Measurements from ENCODE around the gene GPRC5D.

DNA sequence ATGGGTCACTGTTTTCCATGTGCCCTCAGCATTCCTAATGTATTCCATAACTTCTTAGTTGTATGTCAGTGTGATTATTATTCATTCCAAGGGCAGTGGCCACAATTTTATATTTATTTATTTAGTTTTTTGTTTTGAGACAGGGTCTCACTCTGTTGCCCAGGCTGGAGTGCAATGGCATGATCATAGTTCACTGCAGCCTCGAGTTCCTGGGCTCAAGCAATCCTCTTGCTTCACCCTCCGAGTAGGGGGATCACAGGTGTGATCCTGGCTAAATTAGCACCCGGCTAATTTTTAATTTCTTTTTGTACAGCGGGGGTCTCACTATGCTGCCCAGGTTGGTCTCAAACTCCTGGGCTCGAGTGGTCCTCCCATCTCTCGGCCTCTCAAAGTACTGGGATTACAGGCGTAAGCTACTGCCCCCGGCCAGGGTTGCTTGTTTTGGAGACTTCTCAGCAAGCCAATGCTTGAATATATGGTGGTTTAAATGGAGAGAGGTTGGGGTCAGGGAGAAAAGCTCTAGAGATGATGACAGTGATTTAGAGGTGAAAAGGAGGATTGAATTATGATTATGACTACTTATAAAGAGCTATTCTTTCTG lies 53.0 kb downstream of the GPRC5D start:
- TF ChIP-seq, protein P1, sequence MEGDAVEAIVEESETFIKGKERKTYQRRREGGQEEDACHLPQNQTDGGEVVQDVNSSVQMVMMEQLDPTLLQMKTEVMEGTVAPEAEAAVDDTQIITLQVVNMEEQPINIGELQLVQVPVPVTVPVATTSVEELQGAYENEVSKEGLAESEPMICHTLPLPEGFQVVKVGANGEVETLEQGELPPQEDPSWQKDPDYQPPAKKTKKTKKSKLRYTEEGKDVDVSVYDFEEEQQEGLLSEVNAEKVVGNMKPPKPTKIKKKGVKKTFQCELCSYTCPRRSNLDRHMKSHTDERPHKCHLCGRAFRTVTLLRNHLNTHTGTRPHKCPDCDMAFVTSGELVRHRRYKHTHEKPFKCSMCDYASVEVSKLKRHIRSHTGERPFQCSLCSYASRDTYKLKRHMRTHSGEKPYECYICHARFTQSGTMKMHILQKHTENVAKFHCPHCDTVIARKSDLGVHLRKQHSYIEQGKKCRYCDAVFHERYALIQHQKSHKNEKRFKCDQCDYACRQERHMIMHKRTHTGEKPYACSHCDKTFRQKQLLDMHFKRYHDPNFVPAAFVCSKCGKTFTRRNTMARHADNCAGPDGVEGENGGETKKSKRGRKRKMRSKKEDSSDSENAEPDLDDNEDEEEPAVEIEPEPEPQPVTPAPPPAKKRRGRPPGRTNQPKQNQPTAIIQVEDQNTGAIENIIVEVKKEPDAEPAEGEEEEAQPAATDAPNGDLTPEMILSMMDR (optimal IDR thresholded peaks at IDR 0.05 in 1 of 3, IDR thresholded peaks at IDR 0.05 in 1 of 3, conservative IDR thresholded peaks at IDR 0.05 in 1 of 3; ENCODE audit: extremely low read depth in 1 of 3, insufficient read depth in 2 of 3, low read length in 3 of 3), result no peak
- TF ChIP-seq EZH2 (IDR thresholded peaks at IDR 0.05; ENCODE audit: low read length), result no peak
